ENCODE measurements around the gene SASH1. TPM values are rescaled to one million over a fixed set of nuclear protein-coding genes. Genes with fewer than 3 reads are reported as not detected.

The SASH1 gene
- polyA plus RNA-seq, 1 donor from 2014 or later: 7.0 TPM

DNA sequence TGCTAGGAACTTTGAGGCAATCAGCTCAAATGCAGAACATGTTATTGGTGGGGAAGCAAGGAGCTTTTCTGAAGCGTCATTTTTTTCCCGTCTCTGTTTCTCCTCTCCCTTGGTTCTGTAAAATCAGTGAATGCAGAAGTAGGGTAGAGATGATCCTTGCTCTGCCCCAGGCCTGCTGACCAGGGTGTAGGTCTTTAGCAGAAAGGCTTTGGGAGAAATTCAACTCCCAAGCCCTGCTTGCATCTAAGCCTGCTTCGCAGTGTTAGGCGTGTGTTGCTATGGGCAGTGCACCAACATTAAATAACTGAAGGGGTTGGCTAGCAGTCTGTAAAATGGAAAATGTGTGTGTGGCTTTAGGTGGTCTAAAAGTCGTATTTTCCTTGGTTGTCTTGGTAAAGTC, 45.9 kb downstream of the SASH1 start:
- H3K27ac ChIP-seq (ENCODE audit: low read length): no peak overlapping the region

DNA sequence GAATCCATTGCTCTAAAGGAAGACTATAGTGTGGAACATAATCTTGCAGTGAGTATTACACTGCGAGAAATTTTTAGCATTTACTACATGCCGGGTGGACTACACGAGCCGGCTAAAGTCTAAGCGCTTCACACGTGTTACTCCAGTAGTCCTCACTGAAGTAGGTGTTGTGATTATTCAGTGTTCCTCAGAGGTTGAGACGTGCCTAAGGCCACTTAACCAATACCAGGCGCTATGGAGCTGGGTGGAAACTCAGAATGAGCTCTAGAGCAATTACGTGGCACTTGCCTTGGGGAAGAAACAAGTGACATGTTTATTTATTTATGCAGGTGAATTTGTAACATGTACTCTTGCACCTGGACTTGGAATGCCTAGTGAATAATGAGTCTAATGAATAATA, 46.4 kb downstream of the SASH1 start:
- no peaks in the 10 kb centered on the region for H3K27me3 ChIP-seq (ENCODE audit: insufficient read depth, low read depth, low read length)
- H3K4me2 ChIP-seq (ENCODE audit: low read length): no peak overlapping the region
- no peaks in the 10 kb centered on the region for H3F3A ChIP-seq (ENCODE audit: insufficient read depth, low read length, poor library complexity, severe bottlenecking)
- H3K36me3 ChIP-seq (ENCODE audit: insufficient read depth, low read length): no peaks in the 10 kb centered on the region
- no peaks in the 10 kb centered on the region for H3K9me3 ChIP-seq (ENCODE audit: low read length)
- no peak overlapping the region for H3K9ac ChIP-seq (ENCODE audit: low read length)
- H2AFZ ChIP-seq (ENCODE audit: low read depth, low read length): no peak overlapping the region
- no peak overlapping the region for H3K4me3 ChIP-seq (ENCODE audit: low read length)
- H3K79me2 ChIP-seq (replicated peaks; ENCODE audit: insufficient read depth, low read length): no peaks in the 10 kb centered on the region
- H3K9me2 ChIP-seq (ENCODE audit: insufficient read depth, low read length): no peaks in the 10 kb centered on the region
- TF ChIP-seq, protein P1, sequence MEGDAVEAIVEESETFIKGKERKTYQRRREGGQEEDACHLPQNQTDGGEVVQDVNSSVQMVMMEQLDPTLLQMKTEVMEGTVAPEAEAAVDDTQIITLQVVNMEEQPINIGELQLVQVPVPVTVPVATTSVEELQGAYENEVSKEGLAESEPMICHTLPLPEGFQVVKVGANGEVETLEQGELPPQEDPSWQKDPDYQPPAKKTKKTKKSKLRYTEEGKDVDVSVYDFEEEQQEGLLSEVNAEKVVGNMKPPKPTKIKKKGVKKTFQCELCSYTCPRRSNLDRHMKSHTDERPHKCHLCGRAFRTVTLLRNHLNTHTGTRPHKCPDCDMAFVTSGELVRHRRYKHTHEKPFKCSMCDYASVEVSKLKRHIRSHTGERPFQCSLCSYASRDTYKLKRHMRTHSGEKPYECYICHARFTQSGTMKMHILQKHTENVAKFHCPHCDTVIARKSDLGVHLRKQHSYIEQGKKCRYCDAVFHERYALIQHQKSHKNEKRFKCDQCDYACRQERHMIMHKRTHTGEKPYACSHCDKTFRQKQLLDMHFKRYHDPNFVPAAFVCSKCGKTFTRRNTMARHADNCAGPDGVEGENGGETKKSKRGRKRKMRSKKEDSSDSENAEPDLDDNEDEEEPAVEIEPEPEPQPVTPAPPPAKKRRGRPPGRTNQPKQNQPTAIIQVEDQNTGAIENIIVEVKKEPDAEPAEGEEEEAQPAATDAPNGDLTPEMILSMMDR (IDR thresholded peaks at IDR 0.05; ENCODE audit: poor library complexity, severe bottlenecking): no peak
- no peak for TF ChIP-seq EP300 (conservative IDR thresholded peaks at IDR 0.05; ENCODE audit: poor library complexity, severe bottlenecking)
- TF ChIP-seq RAD21 (conservative IDR thresholded peaks at IDR 0.05): no peak
- TF ChIP-seq MXI1 (conservative IDR thresholded peaks at IDR 0.05; ENCODE audit: poor library complexity, severe bottlenecking): no peak
- TF ChIP-seq, protein P2, sequence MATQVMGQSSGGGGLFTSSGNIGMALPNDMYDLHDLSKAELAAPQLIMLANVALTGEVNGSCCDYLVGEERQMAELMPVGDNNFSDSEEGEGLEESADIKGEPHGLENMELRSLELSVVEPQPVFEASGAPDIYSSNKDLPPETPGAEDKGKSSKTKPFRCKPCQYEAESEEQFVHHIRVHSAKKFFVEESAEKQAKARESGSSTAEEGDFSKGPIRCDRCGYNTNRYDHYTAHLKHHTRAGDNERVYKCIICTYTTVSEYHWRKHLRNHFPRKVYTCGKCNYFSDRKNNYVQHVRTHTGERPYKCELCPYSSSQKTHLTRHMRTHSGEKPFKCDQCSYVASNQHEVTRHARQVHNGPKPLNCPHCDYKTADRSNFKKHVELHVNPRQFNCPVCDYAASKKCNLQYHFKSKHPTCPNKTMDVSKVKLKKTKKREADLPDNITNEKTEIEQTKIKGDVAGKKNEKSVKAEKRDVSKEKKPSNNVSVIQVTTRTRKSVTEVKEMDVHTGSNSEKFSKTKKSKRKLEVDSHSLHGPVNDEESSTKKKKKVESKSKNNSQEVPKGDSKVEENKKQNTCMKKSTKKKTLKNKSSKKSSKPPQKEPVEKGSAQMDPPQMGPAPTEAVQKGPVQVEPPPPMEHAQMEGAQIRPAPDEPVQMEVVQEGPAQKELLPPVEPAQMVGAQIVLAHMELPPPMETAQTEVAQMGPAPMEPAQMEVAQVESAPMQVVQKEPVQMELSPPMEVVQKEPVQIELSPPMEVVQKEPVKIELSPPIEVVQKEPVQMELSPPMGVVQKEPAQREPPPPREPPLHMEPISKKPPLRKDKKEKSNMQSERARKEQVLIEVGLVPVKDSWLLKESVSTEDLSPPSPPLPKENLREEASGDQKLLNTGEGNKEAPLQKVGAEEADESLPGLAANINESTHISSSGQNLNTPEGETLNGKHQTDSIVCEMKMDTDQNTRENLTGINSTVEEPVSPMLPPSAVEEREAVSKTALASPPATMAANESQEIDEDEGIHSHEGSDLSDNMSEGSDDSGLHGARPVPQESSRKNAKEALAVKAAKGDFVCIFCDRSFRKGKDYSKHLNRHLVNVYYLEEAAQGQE (IDR thresholded peaks at IDR 0.05; ENCODE audit: borderline replicate concordance): no peak
- TF ChIP-seq TAF1 (IDR thresholded peaks at IDR 0.05; ENCODE audit: low read depth): no peak
- no peak for TF ChIP-seq SMC3 (conservative IDR thresholded peaks at IDR 0.05; ENCODE audit: poor library complexity)
- no peak for TF ChIP-seq EZH2 (IDR thresholded peaks at IDR 0.05; ENCODE audit: borderline replicate concordance, insufficient read depth, low read length, poor library complexity, severe bottlenecking)
- TF ChIP-seq POLR2AphosphoS5 (IDR thresholded peaks at IDR 0.05): no peak
- no peak overlapping the region for H3K27ac ChIP-seq (ENCODE audit: low read length)
- no peaks in the 10 kb centered on the region for H4K20me1 ChIP-seq (ENCODE audit: insufficient read depth)

More for the DNA sequence above, 45.9 kb downstream of the SASH1 start:
- TF ChIP-seq EP300 (conservative IDR thresholded peaks at IDR 0.05; ENCODE audit: poor library complexity, severe bottlenecking) (no peak), POLR2AphosphoS5 (IDR thresholded peaks at IDR 0.05) (no peak), RAD21 (conservative IDR thresholded peaks at IDR 0.05) (no peak), SMC3 (conservative IDR thresholded peaks at IDR 0.05; ENCODE audit: poor library complexity) (no peak), TAF1 (IDR thresholded peaks at IDR 0.05; ENCODE audit: low read depth) (no peak), MXI1 (conservative IDR thresholded peaks at IDR 0.05; ENCODE audit: poor library complexity, severe bottlenecking) (no peak), EZH2 (IDR thresholded peaks at IDR 0.05; ENCODE audit: borderline replicate concordance, insufficient read depth, low read length, poor library complexity, severe bottlenecking) (no peak)
- TF ChIP-seq, protein P1 (IDR thresholded peaks at IDR 0.05; ENCODE audit: poor library complexity, severe bottlenecking): no peak
- TF ChIP-seq, protein P2 (IDR thresholded peaks at IDR 0.05; ENCODE audit: borderline replicate concordance): no peak
- H3K4me2 ChIP-seq (ENCODE audit: low read length): no peak overlapping the region
- H2AFZ ChIP-seq (ENCODE audit: low read depth, low read length): no peak overlapping the region
- no peaks in the 10 kb centered on the region for H3F3A ChIP-seq (ENCODE audit: insufficient read depth, low read length, poor library complexity, severe bottlenecking)
- no peak overlapping the region for H3K9ac ChIP-seq (ENCODE audit: low read length)
- H3K79me2 ChIP-seq (replicated peaks; ENCODE audit: insufficient read depth, low read length): no peaks in the 10 kb centered on the region
- no peaks in the 10 kb centered on the region for H3K27me3 ChIP-seq (ENCODE audit: insufficient read depth, low read depth, low read length)
- no peaks in the 10 kb centered on the region for H3K9me2 ChIP-seq (ENCODE audit: insufficient read depth, low read length)
- no peaks in the 10 kb centered on the region for H3K36me3 ChIP-seq (ENCODE audit: insufficient read depth, low read length)
- no peaks in the 10 kb centered on the region for H4K20me1 ChIP-seq (ENCODE audit: insufficient read depth)
- H3K4me3 ChIP-seq (ENCODE audit: low read length): no peak overlapping the region
- H3K9me3 ChIP-seq (ENCODE audit: low read length): no peaks in the 10 kb centered on the region

Measured in neural cell (in vitro differentiated cells).